Head of caudate nucleus (tissue), 42 donors: ENCODE results near the gene FAF2.

Source experiments
- DNase-seq, 42 donors: peaks; one replicate each; pipeline versions ENCODE4 v3.0.0 to v3.0.0-alpha.2; 2020 to 2021; ENCODE audit warnings: mixed read lengths in 7 of 42
- intact Hi-C: fragments of 100-400 bp; cut with DNase I; formaldehyde crosslinking; loops from one replicate; pipeline ENCODE4 v1.15.0; 2022

FAF2 gene

DNA sequence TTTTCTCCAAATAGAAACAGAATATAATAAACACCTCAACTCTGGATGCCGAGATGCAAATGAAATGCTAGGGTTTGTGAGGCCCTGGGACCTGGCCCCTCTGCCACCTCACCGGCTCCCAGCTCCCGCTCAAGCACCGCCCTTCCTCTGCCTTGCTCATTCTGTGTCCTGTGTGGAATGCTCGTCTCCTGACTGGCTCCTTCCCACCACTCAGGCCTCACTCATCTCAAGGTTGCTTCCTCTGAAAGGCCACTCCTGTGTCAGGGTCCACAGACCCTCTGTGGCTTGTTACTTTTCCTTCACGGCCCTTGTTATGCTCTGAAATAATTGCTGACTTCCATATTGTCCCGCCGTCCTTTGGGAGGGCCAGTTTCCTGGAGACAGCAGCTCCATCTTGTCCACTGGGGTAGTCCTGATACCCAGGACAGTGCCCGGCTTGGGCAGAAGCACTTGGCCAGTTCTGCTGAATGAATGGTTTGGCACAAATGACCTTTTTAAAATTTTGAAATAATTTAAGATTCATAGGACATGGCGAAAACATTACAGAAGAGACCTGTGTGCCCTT, 73.6 kb downstream of the FAF2 start:
- intact Hi-C loops: no loop called here

DNA sequence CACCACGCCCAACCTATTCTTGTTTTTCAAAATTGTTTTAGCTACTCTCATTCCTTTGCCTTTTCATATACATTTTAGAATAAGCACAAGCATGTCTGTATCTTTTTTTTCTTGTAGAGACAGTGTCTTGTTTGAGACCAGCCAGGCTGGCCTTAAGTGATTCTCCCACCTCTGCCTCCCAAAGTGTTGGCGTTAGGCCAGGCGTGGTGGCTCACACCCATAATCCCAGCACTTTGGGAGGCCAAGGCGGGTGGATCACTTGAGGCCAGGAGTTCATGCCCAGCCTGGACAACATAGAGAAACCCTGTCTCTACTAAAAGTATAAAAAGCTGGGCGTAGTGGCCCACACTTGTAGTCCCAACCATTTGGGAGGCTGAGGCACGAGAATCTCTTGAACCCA, 76.0 kb downstream of the FAF2 start:
- intact Hi-C loops: no loop called here
- peak in 2 of 42 donors; percentile 1 to 26 for DNase-seq

More for the DNA sequence above, 73.6 kb downstream of the FAF2 start:
- peak in 1 of 42 donors; percentile 3 for DNase-seq

DNA sequence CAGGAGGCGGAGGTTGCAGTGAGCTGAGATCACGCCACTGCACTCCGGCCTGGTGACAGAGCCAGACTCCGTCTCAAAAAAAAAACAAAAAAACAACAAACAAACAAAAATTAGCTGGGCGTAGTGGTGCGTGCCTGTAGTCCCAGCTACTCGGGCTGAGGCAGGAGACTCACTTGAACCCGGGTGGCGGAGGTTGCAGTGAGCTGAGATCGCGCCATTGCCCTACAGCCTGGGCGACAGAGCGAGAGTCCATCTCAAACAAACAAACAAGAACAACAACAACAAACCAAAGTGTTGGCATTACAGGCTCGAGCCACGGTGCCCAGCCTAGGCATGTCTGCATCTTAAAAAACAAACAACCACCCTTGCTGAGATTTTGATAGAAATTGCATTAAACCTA, 76.8 kb downstream of the FAF2 start:
- intact Hi-C loops: no loop called here
- DNase-seq: peak in 1 of 42 donors; percentile 28

DNA sequence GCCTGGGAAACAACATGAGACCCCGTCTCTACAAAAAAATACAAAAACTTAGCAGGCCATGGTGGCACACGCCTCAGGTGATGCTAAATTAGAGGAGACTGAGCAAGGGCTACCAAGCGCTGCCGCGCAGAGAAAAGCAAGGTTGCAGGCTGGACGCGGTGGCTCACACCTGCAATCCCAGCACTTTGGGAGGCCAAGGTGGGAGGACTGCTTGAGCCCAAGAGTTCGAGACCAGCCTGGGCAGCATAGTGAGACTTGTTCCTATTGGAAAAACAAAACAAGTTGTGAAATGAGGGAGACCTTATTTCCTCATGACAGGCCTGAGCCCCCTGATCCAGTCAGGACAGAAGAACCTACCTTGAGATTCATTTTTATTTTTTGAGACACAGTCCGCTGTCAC, 77.5 kb downstream of the FAF2 start:
- peak in 2 of 42 donors; percentile 15 to 29 for DNase-seq
- intact Hi-C loops: no loop called here

DNA sequence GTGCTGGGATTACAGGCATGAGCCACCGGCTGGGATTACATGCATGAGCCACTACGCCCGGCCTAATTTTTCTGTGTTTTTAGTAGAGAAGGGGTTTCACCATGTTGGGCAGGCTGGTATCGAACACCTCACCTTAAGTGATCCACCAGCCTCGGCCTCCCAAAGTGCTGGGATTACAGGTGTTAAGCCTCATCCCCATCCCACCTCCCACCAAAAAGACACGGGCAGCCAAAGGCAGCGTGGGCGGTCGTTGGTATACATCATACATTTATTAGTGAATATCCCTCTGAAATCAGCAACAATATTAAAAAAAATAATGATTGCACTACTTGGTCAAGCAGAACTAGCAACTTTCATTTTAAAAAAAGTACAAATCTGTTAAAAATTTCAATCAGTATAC, 78.3 kb downstream of the FAF2 start:
- DNase-seq: peak in 1 of 42 donors; percentile 21
- intact Hi-C loops: no loop called here

DNA sequence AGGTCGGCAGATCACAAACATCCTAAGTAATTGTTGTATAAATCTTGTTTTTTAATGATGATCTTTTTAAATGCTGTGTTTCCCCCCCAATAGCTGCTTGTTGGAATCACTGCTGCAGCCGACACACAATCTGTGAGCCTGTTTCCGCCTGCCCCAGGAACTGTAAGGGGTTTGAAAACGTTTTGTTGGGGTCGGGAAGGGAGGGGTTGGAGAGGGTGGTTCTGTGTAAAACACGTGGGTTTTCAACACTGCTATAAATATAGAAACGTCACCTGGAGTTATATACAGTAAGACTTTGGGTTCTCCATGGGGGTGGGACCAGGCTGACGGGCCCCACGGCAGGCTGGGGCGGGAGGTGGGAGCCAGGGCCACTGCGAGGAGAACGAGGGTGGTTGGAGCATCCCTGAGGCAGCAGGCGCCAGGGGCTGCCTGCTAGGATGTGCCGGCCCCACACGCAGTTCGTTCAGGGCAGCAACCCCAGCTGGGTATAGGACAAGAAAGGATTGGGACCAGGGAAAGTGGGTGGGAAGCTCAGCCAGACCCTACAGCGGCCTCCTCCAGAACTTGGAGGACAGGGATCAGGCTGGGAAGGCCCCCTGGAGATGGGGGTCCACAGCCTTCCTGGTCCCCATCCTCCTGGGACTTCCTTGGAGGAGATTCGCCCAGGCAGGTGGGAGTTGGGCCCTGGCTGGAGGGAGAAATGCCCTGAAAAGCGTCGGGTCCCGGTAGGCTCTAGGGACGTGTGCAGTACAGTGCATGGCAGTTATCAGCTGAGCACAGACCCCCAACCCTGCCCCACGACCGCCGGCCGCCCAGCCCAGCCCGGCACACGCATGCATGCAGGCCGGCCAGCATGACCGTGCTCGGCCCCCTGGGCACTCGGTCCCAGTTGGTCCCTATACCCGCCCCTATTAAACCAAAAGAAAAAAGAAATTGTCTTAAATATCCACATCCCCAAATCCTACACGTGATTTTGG, 79.3 kb downstream of the FAF2 start:
- peak in 6 of 42 donors; percentile 16 to 61 (median 44) for DNase-seq
- intact Hi-C loops: no loop called here

DNA sequence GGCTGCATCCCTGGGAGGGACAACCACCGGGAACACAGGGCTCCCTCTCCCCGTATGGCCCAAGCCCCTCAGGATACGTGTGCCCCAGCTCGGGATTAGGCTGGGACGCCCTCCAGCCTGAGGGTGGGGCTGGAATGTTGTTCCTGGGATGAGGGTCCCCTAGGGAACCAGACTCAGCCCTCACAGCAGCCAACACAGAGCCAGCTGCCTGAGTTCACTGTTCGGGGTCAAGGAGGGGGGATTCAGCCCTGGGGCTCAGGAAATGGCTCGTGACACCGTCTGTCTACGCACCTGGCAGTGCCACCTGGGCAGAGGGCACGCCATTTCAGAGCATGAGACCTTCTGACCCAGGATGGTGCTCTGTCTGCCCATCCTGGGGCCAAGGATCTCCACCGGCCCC, 80.1 kb downstream of the FAF2 start:
- DNase-seq: no peak
- intact Hi-C loops: no loop called here

DNA sequence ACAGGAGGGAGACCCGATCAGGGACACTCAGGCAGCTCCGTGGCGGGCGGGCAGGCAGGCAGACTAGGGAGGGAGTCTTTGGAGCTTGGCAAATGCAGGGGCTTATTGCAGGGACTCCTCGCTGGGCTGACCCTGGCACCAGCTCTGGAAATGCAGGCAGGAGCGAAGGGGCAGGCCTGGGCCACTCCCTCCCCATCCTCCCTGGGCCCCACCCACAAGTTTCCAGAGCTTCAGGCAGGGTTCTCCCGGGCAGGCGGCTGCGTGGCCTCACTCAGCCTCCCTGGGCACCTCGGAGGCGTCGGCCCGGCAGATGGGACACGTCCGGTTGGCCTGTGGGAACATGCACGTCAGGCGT, 80.6 kb downstream of the FAF2 start:
- intact Hi-C loops: no loop called here
- DNase-seq: no peak

DNA sequence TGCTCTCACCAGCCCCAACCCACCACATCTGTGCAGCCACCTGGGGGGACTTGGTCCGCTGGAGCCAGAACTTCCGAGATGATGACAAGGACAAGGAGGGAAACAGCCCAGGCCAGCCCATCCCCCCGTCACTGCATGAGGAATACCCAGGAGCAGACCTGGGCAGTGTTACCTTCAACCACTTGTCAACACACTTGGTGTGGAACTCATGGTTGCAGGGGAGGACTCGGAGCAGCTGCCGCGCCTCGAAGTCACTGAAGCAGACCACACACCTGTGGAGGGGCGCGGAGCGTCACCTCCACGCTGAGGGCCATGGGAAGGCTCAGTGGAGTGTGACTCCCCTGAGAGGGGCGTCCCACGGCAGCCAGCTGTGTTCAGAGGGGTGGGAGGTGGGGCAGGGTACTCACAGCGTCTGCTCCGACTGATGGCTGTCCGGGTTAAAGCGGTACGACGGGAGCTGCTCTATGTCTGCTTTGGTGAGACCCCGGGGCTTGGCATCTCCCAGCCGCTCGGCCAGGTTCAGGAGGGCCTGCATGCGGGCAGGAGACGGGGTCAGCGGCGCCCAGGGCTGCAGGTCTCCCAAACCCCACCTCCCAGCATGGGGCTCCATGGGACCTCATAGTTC, 81.0 kb downstream of the FAF2 start:
- intact Hi-C loops: no loop called here
- no peak for DNase-seq

DNA sequence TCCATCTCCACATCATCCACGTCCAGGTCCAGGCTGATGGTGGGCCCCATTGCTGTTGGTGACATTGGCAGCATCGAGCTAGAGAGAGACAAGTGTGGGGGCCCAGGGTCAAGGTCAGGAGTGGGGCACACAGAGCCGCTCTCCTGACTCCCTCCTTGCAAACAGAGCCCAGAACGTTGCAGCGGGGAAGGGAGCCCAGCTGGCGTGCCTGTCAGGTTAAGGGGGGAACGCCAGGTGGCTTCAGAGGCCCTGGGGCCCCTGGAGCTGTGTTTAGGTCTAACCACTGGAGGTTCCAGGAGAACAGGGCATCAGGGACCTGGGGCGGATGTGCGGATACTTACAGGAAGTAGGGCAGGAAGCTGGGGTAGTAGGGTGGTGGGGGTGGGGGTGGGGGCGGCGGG, 81.6 kb downstream of the FAF2 start:
- no peak for DNase-seq
- intact Hi-C loops: loop anchor here (10.0 kb wide), 1 partner anchor 115 kb away; the partner anchor contains the start of gene CLTB

DNA sequence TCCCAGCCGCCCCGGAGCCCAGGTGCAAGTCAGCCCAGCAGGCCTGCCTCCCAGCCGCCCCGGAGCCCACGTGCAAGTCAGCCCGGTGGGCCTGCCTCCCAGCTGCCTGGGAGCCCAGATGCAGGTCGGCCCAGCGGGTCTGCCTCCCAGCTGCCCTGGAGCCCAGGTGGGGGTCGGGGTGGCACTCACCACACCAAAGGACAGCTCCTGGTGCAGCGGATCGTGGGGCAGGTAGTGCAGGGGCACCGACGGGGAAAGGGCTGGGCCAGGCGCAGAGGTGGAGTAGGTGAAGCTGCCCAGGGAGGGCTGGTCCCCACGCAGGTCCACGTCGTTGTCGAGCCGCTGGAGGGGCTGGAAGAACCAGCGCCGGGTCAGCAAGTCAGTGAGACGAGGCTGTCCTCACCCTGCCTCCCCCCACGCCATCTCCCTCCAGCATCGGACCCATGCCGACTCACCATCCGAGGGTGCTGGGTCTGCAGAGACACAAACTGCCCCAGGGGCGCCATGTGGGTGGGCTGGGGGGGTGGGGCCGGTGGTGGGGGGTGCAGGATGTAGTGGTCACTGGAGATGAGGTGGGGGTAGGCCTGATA, 82.3 kb downstream of the FAF2 start:
- DNase-seq: no peak
- intact Hi-C loops: loop anchor here (10.0 kb wide), 1 partner anchor 116 kb away; the partner anchor contains the start of gene CLTB

DNA sequence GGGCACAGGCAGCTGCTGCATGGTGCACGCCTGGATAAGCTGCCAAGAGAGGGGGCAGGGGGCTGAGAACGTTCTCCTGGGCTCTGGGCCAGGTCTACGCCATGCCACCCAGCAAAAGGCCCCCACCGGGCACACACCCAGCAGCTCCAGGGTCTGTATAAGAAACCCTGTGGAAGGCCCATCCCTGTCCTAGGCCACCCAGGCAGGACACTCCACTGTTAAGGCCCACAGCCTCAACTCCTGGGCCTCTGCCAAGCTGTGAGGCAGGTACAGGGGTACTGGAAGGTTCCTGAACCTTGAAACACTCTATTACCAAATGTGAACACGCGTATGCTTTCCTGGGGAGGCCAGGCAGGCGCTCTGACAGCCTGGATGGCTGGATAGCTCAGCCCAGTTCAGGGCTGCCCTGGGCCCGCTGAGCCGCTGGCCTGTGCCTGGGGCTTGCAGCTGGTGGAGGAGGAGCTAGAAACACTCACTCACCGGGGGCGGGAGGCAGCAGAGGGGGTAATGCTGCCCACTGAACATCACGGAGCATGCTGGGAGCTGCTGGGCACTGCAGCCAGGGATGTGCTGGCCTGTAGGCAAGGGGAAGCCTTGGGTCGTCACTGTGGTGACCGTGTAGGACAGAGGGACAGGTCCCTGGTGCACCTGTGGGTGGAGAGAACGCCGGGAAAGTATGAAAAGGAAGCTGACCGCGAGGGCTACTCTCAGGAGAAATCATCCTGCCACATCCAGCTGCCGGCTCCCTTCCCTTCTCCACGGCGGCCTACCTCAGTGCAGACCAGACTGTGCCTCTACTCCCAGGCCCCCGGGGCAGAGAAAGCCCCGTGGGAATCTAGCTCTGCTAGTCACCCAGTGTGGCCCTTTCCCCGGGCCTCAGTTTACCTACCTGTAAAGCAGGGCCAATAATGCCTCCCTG, 83.1 kb downstream of the FAF2 start:
- peak; percentile 72 to 96 (median 88) for DNase-seq
- intact Hi-C loops: loop anchor here (10.0 kb wide), 1 partner anchor 116 kb away; the partner anchor contains the start of gene CLTB

DNA sequence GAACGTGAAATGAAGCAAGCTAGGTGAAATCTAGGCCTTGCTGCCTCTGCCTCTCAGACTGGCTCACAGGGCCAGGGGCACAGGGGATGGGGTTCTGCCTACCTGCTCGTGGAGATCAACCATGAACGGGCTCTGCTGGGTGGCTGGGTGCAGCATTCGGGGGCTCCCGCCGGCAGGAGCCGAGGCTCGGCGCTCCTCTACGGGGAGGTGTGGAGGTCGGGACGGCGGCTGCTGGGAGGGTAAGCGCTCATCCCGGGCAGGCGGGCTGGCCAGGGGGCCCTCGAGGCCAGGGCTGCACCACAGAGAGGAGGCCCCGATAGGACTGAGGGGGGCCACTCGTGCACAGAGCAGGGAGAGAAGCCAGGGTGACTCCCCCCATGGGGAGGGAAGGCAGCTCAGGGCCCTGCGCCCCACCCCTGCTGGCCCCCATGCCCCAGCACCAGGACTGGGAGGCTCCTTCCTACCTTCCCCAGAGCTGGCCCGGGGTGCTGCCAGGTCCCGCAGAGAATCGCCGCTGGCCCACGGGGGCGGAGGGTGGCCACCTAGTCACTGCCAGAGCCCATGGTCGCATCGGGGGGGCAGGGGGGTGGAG, 83.8 kb downstream of the FAF2 start:
- DNase-seq: no peak
- intact Hi-C loops: loop anchor here (10.0 kb wide), 1 partner anchor 117 kb away; the partner anchor contains the start of gene CLTB

DNA sequence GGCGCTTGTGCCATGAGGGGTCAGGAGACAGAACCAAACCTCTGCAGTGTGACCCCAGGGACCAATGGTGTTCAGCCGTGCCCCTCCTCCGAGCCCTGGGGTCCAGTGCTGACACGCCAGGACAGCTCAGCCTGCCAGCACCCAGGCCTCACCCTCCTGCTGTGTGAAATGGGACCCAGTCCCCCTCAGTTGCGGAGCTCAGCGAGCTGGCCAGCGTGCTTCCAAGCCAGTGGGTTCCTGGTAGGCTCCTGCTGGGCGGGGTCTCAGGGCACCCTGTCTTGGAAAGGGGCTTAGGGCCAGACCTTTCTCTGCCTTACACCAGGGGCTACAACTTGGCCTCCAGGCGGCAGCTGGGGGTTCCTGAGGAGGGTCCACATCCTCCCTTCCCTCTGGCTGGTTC, 84.6 kb downstream of the FAF2 start:
- intact Hi-C loops: loop anchor here (10.0 kb wide), 1 partner anchor 118 kb away; the partner anchor contains the start of gene CLTB
- no peak for DNase-seq

DNA sequence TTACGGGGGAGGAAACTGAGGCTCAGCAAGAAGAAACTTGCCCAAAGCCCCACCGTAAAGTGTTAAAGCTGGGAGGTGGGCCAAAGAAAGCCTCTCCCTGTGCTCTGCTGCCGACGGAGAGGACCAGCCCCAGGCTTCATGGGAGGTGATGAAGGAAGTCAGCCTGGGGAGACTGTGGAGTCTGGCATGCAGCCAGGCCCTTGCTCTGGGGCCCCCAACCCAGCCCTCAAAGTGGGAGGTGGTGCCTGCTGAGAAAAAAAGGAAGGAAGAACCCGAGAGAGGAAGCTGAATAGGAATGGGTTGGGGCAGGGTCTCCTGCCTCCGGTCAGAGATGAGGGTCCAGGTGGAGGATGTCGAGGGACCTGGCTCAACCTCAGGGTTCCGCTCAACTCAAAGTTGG, 85.2 kb downstream of the FAF2 start:
- peak in 13 of 42 donors; percentile 24 to 67 (median 41) for DNase-seq
- intact Hi-C loops: loop anchor here (10.0 kb wide), 1 partner anchor 119 kb away; the partner anchor contains the start of gene CLTB

DNA sequence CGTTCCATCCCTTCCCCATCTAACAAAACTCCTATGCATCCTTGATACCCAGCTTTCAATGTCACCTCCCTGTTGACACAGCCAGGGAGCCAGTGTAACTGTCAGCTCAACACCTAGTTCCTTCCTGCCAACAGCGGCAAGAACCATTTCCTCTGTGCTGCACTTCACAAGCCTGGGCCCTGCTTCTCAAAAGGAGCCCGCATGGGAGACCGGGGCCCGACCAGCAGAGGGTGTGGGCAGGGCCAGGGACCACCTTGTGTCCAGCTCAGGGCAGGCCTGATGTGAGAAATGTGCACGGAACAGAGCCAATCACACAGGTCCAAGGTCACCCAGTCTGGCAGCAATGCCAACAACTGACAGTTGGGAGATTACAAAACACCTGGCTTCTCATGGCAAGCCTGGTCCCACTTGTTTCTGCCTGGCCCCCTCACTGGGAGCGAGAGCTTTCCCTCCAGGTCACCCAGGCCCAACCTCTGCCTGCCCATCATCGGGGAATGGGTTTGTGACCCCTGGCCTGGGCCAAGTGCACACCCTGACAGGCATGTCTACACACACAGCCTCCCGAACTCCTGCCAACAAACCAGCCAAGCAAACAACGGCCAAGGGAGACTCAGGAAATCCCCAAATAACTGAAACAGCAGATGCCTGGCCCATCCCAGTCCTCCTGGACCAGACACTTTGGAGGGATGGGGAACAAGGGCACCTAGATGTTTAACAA, 85.9 kb downstream of the FAF2 start:
- intact Hi-C loops: loop anchor here (10.0 kb wide), 1 partner anchor 119 kb away; the partner anchor contains the start of gene CLTB

DNA sequence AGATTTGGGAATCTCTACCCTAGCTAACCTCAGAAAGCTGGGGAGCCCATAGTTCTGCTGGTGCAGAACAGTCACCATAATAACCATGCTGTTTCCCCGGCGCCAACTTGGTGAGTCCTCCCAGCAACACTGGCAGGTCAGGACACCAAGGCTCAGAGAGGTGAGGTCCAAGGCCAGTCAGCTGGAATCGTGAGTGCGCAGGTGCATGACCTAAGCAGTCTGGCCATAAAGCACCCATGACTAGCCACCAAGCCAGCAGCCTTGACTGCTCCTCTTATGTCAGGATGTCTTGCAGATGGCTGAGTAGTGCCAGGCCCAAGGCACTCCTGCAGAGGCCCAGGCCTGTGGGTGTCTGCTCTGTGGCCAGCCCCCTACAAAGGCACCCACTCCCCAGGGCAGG, 86.5 kb downstream of the FAF2 start:
- intact Hi-C loops: loop anchor here (10.0 kb wide), 1 partner anchor 120 kb away; the partner anchor contains the start of gene CLTB
- DNase-seq: no peak

More for the DNA sequence above, 85.9 kb downstream of the FAF2 start:
- peak in 1 of 42 donors; percentile 34 for DNase-seq
